Fibroblast of skin of right biceps (primary cell): ENCODE results near the gene AXDND1.
A peak's percentile ranks its signal among the peaks of the same experiment; 100 is the strongest.

Experiments used
- DNase-seq: peaks from one replicate; pipeline ENCODE4 v3.0.0-alpha.2; 2013

Gene AXDND1

GRCh38 chr1:179365342-179366092 is at the start of gene AXDND1:
TSS of gene AXDND1 (plus strand) at chr1:179365971. CDS start at chr1:179366510, 539 bp downstream.
- DNase-seq = peak; percentile 89

- DNase-seq = no peak
Observed at GRCh38 chr1:179318491-179318890, 47.3 kb upstream of the AXDND1 start.

- no peak for DNase-seq
Observed at GRCh38 chr1:179321533-179322216, 44.1 kb upstream of the AXDND1 start.

- no peak for DNase-seq
Observed at GRCh38 chr1:179322557-179322956, 43.2 kb upstream of the AXDND1 start.

- no peak for DNase-seq
Observed at GRCh38 chr1:179323436-179323835, 42.3 kb upstream of the AXDND1 start.

GRCh38 chr1:179325836-179326235 is 39.9 kb upstream of the AXDND1 start:
- DNase-seq = no peak

- DNase-seq = no peak
Observed at GRCh38 chr1:179326746-179327145, 39.0 kb upstream of the AXDND1 start.

GRCh38 chr1:179327196-179327595 is 38.6 kb upstream of the AXDND1 start:
- DNase-seq = no peak

- DNase-seq = no peak
Observed at GRCh38 chr1:179327679-179328078, 38.1 kb upstream of the AXDND1 start.

GRCh38 chr1:179329862-179330261 is 35.9 kb upstream of the AXDND1 start:
- no peak for DNase-seq

GRCh38 chr1:179334440-179334839 is 31.3 kb upstream of the AXDND1 start:
- DNase-seq = no peak

- DNase-seq = no peak
Observed at GRCh38 chr1:179337288-179337687, 28.5 kb upstream of the AXDND1 start.

- no peak for DNase-seq
Observed at GRCh38 chr1:179337942-179338560, 27.7 kb upstream of the AXDND1 start.

- no peak for DNase-seq
Observed at GRCh38 chr1:179340918-179341317, 24.9 kb upstream of the AXDND1 start.

GRCh38 chr1:179341943-179342547 is 23.7 kb upstream of the AXDND1 start:
- DNase-seq = no peak

- DNase-seq = no peak
Observed at GRCh38 chr1:179342740-179343404, 22.9 kb upstream of the AXDND1 start.

- DNase-seq = no peak
Observed at GRCh38 chr1:179351281-179351680, 14.5 kb upstream of the AXDND1 start.

- DNase-seq = no peak
Observed at GRCh38 chr1:179352236-179352635, 13.5 kb upstream of the AXDND1 start.

- DNase-seq = peak; percentile 62
Observed at GRCh38 chr1:179353546-179353945, 12.2 kb upstream of the AXDND1 start.

- peak; percentile 23 for DNase-seq
Observed at GRCh38 chr1:179361631-179362030, 4.1 kb upstream of the AXDND1 start.

- DNase-seq = peak; percentile 18
Observed at GRCh38 chr1:179366093-179366800, 476 bp downstream of the AXDND1 start.

- DNase-seq = peak; percentile 66
Observed at GRCh38 chr1:179369751-179370341, 4.1 kb downstream of the AXDND1 start.
